MM.1S (cell line): ENCODE data around the gene ABHD12.

Experiments
- DNase-seq: peaks from one replicate; pipeline ENCODE4 v3.0.0-alpha.2; 2015
- H2AFZ ChIP-seq: fragments of 300-600 bp; sonication (generic); 2 replicates; pipeline ENCODE4 v1.6.0; 2016; ENCODE audit warnings: antibody characterized with exemption, low read length
- H3F3A ChIP-seq: fragments of 300-600 bp; sonication (generic); 2 replicates; pipeline ENCODE4 v1.6.1; 2016; ENCODE audit warnings: mild to moderate bottlenecking, antibody characterized with exemption, low read length, moderate library complexity, mixed read lengths; ENCODE audit not compliant: insufficient read depth
- H3K27ac ChIP-seq: fragments of 300-600 bp; sonication (generic); 2 replicates; pipeline ENCODE4 v1.5.1; 2016; ENCODE audit warnings: mild to moderate bottlenecking, low read length
- H3K27me3 ChIP-seq: fragments of 300-600 bp; sonication (generic); replicated peaks from 2 replicates; pipeline ENCODE4 v1.6.0; 2016; ENCODE audit warnings: low read length; ENCODE audit not compliant: insufficient read depth
- H3K36me3 ChIP-seq: fragments of 300-600 bp; sonication (generic); replicated peaks from 2 replicates; pipeline ENCODE4 v1.6.1; 2016; ENCODE audit warnings: mild to moderate bottlenecking, low read length, mixed read lengths; ENCODE audit not compliant: insufficient read depth
- H3K4me1 ChIP-seq: fragments of 300-600 bp; sonication (generic); 2 replicates; pipeline ENCODE4 v1.6.1; 2016; ENCODE audit warnings: low read length, mixed read lengths
- H3K4me2 ChIP-seq: fragments of 300-600 bp; sonication (generic); 2 replicates; pipeline ENCODE4 v1.6.0; 2016; ENCODE audit warnings: low read depth, low read length
- H3K4me3 ChIP-seq: fragments of 300-600 bp; sonication (generic); 2 replicates; pipeline ENCODE4 v1.5.1; 2016; ENCODE audit warnings: low read length, mixed read lengths
- H3K79me2 ChIP-seq: fragments of 300-600 bp; sonication (generic); 2 replicates; pipeline ENCODE4 v1.6.1; 2016; ENCODE audit warnings: mixed run types, low read length, mixed read lengths
- H3K9ac ChIP-seq: fragments of 300-600 bp; sonication (generic); 2 replicates; pipeline ENCODE4 v1.6.1; 2016; ENCODE audit warnings: low read length, mixed read lengths
- H3K9me2 ChIP-seq: fragments of 300-600 bp; sonication (generic); replicated peaks from 2 replicates; pipeline ENCODE4 v1.6.1; 2016; ENCODE audit warnings: mild to moderate bottlenecking, low read length, mixed read lengths; ENCODE audit not compliant: insufficient read depth
- H3K9me3 ChIP-seq: fragments of 300-600 bp; sonication (generic); replicated peaks from 2 replicates; pipeline ENCODE4 v1.6.1; 2016; ENCODE audit warnings: mild to moderate bottlenecking, low read length, mixed read lengths; ENCODE audit not compliant: insufficient read depth
- H4K20me1 ChIP-seq: fragments of 300-600 bp; sonication (generic); 2 replicates; pipeline ENCODE4 v1.6.1; 2016; ENCODE audit warnings: mild to moderate bottlenecking, low read length, moderate library complexity, mixed read lengths; ENCODE audit not compliant: insufficient read depth
- CTCF ChIP-seq: fragments of 300-600 bp; sonication (generic); IDR thresholded peaks from 2 replicates; pipeline ENCODE4 v1.5.1; 2016; ENCODE audit warnings: antibody characterized with exemption, low read length, mixed read lengths
- EZH2 ChIP-seq: fragments of 300-600 bp; sonication (generic); optimal IDR thresholded peaks from 2 replicates; pipeline ENCODE3; 2017; ENCODE audit warnings: low read depth, mild to moderate bottlenecking, antibody characterized with exemption, low read length, mixed read lengths
- EZH2phosphoT487 ChIP-seq: fragments of 300-600 bp; sonication (generic); IDR thresholded peaks from 2 replicates; pipeline ENCODE4 v1.6.1; 2018; ENCODE audit warnings: antibody characterized with exemption, low read length

The ABHD12 gene

GRCh38 chr20:25276533-25277050, 114.0 kb downstream of the ABHD12 start:
- Histone ChIP-seq H3K9ac (no peak overlapping the region), H3K9me3 (no peaks in the 10 kb centered on the region), H3K4me1 (peaks cover 9% of the 10 kb centered on the region), H3K79me2 (peaks cover 5% of the 10 kb centered on the region), H3K4me3 (no peak overlapping the region), H3K9me2 (no peaks in the 10 kb centered on the region), H2AFZ (no peak overlapping the region), H3F3A (peaks cover under 1% of the 10 kb centered on the region; the same call in 1 of the 2 replicates), H3K27ac (no peak overlapping the region), H3K27me3 (no peaks in the 10 kb centered on the region), H4K20me1 (no peaks in the 10 kb centered on the region), H3K36me3 (peaks cover under 1% of the 10 kb centered on the region), H3K4me2 (no peak overlapping the region)
- DNase-seq: no peak
- TF ChIP-seq EZH2phosphoT487: no peak
- TF ChIP-seq CTCF: no peak
- TF ChIP-seq EZH2: no peak

DNA sequence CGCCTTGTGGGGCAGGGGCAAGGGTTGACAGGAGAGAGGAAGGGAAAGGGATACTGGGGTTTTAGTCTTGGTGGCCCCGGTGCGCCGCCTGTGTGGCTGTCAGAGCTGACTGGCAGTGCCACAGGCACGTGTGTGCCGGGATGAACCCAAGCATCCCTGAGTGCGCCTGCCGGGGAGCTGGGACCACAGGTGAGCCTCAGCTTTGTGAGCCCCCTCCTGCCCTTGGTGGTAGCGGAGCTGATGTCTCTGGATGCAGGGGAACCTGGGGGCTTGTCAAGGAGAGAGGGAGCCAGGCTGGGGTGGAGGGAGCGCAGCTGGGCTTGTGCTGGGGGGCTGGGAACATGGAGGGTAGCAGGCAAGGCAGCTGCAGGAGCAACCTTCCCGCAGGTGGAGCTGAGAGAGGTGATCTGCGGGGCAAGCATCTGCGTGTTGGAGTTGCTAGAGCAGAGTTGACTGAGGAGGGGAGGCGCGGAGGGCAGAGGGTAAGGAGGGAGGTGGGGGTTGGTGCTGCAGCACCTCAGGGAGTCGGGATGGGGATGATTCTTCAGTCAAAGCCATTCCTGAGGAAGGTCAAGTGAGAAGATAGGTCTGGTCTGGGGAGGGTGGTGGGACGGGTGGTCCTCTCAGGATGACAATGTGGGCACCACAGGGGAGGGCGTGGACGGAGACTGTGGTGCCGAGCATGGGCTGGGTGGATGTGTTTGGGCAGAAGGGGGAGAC, 114.7 kb downstream of the ABHD12 start:
- no peak for DNase-seq
- Histone ChIP-seq H3K36me3 (peaks cover 7% of the 10 kb centered on the region), H3K27me3 (no peaks in the 10 kb centered on the region), H2AFZ (no peak overlapping the region), H3K4me2 (no peak overlapping the region), H3K79me2 (peaks cover 5% of the 10 kb centered on the region), H3F3A (no peaks in the 10 kb centered on the region), H3K9ac (no peak overlapping the region), H3K9me3 (no peaks in the 10 kb centered on the region), H3K27ac (no peak overlapping the region), H3K4me1 (peaks cover 4% of the 10 kb centered on the region), H3K4me3 (no peak overlapping the region), H4K20me1 (no peaks in the 10 kb centered on the region), H3K9me2 (no peaks in the 10 kb centered on the region)
- TF ChIP-seq EZH2 (no peak), EZH2phosphoT487 (no peak), CTCF (no peak)

DNA sequence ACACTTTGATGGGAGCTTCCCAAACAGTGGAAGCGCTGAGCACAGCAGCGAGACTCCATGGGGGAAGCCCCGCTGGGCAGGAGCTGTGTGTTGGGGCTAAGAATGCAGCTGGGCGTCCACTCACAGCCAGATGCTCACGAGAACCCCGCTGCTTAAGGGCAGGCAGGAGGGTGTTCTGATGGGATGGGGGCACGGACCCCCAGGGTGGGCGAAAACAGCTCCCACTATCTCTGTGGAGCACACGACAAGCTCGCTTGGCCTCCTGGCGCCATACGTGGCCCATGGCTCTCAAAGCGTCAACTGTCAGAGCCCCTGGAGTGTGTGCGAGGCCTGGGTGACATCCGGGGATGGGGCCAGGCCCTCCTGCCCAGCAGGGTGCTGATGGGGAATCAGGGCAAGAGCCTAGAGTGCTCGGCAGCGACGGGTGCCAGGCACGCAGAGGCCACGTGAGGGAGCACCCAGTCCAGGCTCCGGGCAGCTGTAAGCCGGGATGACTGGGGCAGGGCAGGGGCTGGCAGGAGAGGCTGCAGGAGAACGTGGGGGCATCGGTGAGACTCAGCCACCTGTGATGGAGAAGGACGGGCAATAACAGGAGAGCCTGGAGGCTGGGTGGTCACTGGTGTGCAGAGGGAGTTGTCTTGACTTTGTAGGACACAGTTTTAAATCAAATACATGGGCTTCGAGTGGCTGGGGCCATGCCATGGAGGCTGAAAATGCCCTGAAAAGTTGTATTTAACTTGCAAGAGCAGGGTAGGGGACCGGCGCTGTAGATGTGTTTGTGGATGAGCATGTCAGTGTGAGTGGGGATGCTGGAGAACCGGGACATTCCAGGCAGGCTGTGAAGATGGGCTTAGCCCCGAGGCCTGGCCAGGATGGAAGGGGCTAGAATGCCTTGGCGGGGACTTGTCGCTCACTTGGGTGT, 115.5 kb downstream of the ABHD12 start:
- peaks cover 8% of the 10 kb centered on the region for H3K36me3 ChIP-seq
- no peaks in the 10 kb centered on the region for H3K9me2 ChIP-seq
- TF ChIP-seq EZH2phosphoT487 (no peak), CTCF (no peak), EZH2 (no peak)
- no peaks in the 10 kb centered on the region for H3F3A ChIP-seq
- H3K4me3 ChIP-seq: no peak overlapping the region
- H3K4me2 ChIP-seq: no peak overlapping the region
- DNase-seq: no peak
- H2AFZ ChIP-seq: no peak overlapping the region
- no peaks in the 10 kb centered on the region for H3K4me1 ChIP-seq
- H3K27ac ChIP-seq: no peak overlapping the region
- H3K79me2 ChIP-seq: peaks cover 5% of the 10 kb centered on the region
- H3K27me3 ChIP-seq: no peaks in the 10 kb centered on the region
- H3K9me3 ChIP-seq: no peaks in the 10 kb centered on the region
- no peak overlapping the region for H3K9ac ChIP-seq
- no peaks in the 10 kb centered on the region for H4K20me1 ChIP-seq
